Measurements from ENCODE around the gene MTSS2. TPM values are rescaled to one million over a fixed set of nuclear protein-coding genes. Genes with fewer than 3 reads are reported as not detected.

Gene MTSS2
- total and polyA plus RNA-seq, 2 of the 4 experiments (the other 2 are of a cell fraction): 9.1 to 86.2 TPM

DNA sequence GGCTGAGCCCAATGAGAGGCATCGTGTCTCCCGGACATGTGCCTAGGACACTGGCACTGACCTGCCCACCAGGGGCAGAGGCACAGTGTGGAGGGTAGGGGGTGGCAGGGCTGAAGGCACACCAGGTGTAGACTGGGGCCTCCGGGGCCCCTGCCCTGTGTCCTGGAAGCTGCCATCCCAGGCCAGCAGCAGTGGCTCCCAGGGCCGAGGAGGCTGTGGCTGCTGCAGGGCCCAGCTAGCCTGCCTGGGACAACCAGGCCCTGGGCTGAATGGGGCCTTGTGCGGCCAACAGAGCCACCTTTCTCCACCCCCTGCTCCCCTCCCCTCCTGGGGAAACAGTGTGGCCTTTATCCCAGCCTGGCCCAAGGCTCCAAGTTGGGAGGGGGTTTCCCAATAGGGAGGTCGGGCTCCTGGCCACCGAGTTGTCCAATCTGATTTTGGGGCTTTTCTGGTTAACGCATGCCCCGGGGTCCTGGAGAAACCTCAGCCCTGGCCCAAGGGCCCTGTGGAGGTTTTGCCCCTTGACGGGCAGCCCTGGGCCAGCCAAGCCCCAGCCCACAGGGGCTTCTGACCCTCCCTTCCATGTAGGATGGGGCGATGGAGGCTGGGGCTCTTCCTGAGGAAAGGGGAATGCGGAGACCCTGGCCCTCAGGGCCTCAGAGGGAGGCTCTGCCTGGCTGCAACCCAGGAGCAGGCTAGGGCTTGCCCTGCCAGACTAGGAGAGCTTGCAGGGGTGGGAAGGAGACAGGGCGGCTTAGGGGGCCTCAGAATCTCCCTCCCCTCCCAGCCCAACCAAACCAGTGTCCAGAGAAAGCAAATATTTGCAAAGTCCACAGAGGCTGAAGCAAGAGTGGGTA is 4.2 kb downstream of the MTSS2 start:
- Histone ChIP-seq H3K56ac (ENCODE audit: extremely low read depth, insufficient read depth, low read length) (no peak overlapping the region), H2BK5ac (ENCODE audit: low read depth, low read length, poor library complexity, severe bottlenecking) (no peak overlapping the region), H3K36me3 (ENCODE audit: control insufficient read depth, insufficient read depth, low read length) (peaks cover 52% of the 10 kb centered on the region), H2AK9ac (replicated peaks; ENCODE audit: low read depth, low read length, poor library complexity) (no peak overlapping the region), H2AK5ac (ENCODE audit: low read depth, low read length) (peak overlapping the region; percentile 69; the same call in 1 of the 2 replicates), H3K9me1 (ENCODE audit: insufficient read depth, low read length) (peaks cover 6% of the 10 kb centered on the region), H3K4me1 (ENCODE audit: control insufficient read depth, insufficient read depth, low read length) (peaks cover 37% of the 10 kb centered on the region), H3K79me1 (ENCODE audit: low read depth in 1 of 2, low read length in 2 of 2) (peaks cover 20 to 71% of the 10 kb centered on the region in 2 experiments), H3K23ac (ENCODE audit: low read depth, low read length) (no peak overlapping the region), H2AFZ (replicated peaks; ENCODE audit: low read length, poor library complexity) (no peak overlapping the region), H3K9me3 (ENCODE audit: control insufficient read depth, insufficient read depth, low read length) (no peaks in the 10 kb centered on the region), H3K14ac (replicated peaks; ENCODE audit: low read depth, low read length) (0 out of 2 replicates have a peak overlapping the region, but pooled peaks have one; percentile 29), H3K9ac (ENCODE audit: low read depth, low read length) (peak overlapping the region; percentile 34; the same call in 1 of the 2 replicates), H2BK20ac (ENCODE audit: low read depth, low read length) (no peak overlapping the region), H3K27ac (ENCODE audit: insufficient read depth, low read length) (peak overlapping the region; percentile 32; the same call in 1 of the 2 replicates), H4K5ac (ENCODE audit: low read depth, low read length) (no peak overlapping the region), H3K4ac (ENCODE audit: low read depth, low read length) (peak overlapping the region; percentile 33; the same call in 1 of the 2 replicates), H2BK120ac (ENCODE audit: low read depth, low read length) (no peak overlapping the region; the same call in 1 of the 2 replicates), H4K8ac (ENCODE audit: low read depth in 2 of 2, low read length in 2 of 2) (peak overlapping the region in 1 of 2 experiments; percentile 10; a peak in 1 of 4 replicates), H4K91ac (ENCODE audit: insufficient read depth, low read depth, low read length) (no peak overlapping the region; the same call in 1 of the 2 replicates), H3K4me2 (ENCODE audit: low read depth, low read length) (peak overlapping the region; percentile 1; the same call in 1 of the 2 replicates), H2BK15ac (ENCODE audit: low read depth, low read length) (peak overlapping the region; percentile 16; the same call in 1 of the 3 replicates), H4K20me1 (ENCODE audit: insufficient read depth, low read length) (peaks cover 79% of the 10 kb centered on the region), H3K27me3 (ENCODE audit: control insufficient read depth, insufficient read depth, low read length) (no peaks in the 10 kb centered on the region), H3K4me3 (ENCODE audit: insufficient read depth, low read depth, low read length) (no peak overlapping the region), H3K18ac (ENCODE audit: low read depth, low read length) (no peak overlapping the region)
- no TSS peak for BruUV-seq (replicated peaks)
- dilution Hi-C loops (cut with HindIII; ENCODE audit: low sequenced_read_pairs, unreplicated experiment): no loop called here
- POLR2A ChIA-PET (ENCODE audit: unreplicated experiment): no interaction called here
- ATAC-seq (ENCODE audit: low read depth): no peak
- 88% methylated on average over 4 of the region's 13 CpGs; no CpG with 5 or more reads in 1 of the 2 experiments for WGBS, 2 experiments (ENCODE audit: extremely low coverage in 2 of 2, insufficient read length in 1 of 2)
- CTCF ChIA-PET: interaction anchor here (1.2 kb wide), 1 partner anchor 89 kb away, joined by 5 read pairs; no protein-coding TSS in a partner anchor
- DNase-seq: no peak
- intact Hi-C loops (cut with micrococcal nuclease): no loop called here
- TF ChIP-seq, protein P1, sequence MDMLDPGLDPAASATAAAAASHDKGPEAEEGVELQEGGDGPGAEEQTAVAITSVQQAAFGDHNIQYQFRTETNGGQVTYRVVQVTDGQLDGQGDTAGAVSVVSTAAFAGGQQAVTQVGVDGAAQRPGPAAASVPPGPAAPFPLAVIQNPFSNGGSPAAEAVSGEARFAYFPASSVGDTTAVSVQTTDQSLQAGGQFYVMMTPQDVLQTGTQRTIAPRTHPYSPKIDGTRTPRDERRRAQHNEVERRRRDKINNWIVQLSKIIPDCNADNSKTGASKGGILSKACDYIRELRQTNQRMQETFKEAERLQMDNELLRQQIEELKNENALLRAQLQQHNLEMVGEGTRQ (IDR thresholded peaks at IDR 0.05; ENCODE audit: low read depth, low read length): no peak
- peak; percentile 13; the same call in 1 of the 2 replicates for TF ChIP-seq MAZ (IDR thresholded peaks at IDR 0.05; ENCODE audit: borderline replicate concordance, low read depth, low read length)
- in situ Hi-C loops (cut with MboI; ENCODE audit: low sequenced_read_pairs): loop anchor here (5.0 to 25.0 kb wide), 2 partner anchors 86 to 681 kb away; partner anchors contain the start of gene CALB2

Data from IMR-90 (cell line).